Muscle of back (tissue), 11 donors: ENCODE data around the gene CTRL. TPM values are rescaled to one million over a fixed set of nuclear protein-coding genes. Genes with fewer than 3 reads are reported as not detected.
"Not testable (repeated sequence)": the region's sequence is repeated elsewhere in the genome, so short reads cannot be mapped to it uniquely, and the experiment has no call there.

Experiments used
- DNase-seq, 3 donors: peaks; one replicate each; pipeline versions ENCODE4 v3.0.0 to v3.0.0-alpha.2; 2013
- polyA plus RNA-seq, 10 donors: library from polyadenylated mRNA; unstranded; fragments of 120-200 nt; gene quantifications; one replicate each; pipeline ENCODE4 v1.2.1, GENCODE V29; 2013; ENCODE audit not compliant: insufficient read length in 10 of 10

The CTRL gene
- polyA plus RNA-seq, 10 donors, result 1.5 to 5.4 (median 3.1) TPM

DNA sequence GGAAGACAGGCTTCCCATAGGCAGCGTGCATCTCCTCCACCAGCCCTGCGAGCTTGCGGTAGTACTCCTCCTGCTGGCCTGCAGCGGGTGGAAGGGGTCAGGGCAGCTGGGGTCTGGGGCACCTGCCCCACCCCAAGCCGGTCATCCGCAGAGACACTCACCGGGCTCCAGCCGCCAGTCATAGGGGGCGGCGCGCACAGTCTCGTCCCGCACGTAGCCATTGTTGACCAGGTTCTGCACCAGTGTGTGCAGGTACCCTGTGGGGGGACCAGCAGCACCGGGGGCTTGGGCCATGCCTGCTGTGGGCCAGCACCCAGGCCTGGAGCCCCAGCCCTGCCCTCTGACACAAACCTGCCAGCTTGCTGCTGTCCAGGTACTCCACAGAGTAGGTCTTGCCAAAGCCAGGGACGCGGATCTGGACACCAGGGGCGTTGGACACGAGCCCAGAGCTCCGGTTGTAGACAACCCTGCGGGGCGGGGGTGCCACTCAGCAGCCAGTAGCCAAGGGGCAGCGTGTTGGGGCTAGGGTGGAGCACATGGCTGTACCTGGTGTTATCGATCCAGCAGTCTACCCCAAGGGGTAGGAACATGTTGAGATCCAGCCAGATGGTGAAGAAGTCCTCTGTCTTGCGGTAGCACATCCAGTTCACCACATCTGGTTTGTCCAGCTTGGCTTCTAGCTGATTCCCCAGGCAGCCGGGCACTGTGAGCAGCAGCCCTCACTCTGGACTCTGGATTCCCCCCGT, 11.0 kb upstream of the CTRL start:
- DNase-seq, result no peak

DNA sequence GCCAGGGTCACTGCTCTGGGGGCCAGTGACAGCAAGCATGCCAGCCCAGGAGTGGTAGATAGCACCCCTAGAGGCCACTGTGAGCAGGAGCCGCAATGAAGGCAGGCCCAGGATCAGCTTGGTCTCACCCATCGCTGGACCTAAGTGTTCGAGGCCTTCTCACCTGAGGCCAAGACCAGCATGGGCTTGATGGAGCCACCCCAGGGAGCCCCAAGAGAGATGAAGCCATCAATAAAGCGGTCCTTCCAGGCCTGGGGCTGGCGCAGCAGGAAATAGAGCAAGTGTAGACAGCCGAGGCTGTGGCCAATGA, 10.5 kb upstream of the CTRL start:
- DNase-seq, result no peak

DNA sequence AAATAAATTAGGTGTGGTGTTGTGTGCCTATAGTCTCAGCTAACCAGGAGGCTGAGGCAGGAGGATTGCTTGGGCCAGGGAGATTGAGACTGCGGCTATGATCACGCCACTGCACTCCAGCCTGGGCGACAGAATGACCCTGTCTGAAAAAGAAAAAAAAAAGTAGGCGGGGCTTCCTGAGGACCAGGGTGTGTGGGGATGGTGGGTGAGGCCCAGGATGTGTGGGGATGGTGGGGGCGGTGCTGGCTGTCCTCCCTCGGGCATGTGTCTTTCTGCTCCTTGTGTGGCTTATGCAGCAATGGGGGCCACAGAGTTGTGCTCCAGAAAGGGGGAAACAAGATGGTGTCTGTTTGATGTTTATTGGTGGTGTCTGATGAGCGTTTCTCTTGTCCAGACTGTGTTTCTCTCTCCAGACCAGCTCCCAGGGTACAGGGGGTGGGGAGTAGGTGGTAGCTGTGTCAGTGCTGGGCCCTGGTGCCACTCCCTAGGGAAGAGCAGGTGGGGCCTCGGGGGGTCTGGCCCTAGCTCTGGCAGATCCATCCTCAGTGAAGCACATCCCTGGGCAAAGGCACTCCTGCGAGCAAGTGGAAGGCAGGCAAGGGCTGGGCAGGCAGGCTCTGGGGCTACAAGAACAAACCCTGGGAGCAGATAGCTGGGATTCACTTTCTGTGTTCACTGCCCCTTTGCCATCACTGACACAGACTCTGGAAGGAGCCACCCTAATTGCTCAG, 10.0 kb upstream of the CTRL start:
- DNase-seq, result no peak

DNA sequence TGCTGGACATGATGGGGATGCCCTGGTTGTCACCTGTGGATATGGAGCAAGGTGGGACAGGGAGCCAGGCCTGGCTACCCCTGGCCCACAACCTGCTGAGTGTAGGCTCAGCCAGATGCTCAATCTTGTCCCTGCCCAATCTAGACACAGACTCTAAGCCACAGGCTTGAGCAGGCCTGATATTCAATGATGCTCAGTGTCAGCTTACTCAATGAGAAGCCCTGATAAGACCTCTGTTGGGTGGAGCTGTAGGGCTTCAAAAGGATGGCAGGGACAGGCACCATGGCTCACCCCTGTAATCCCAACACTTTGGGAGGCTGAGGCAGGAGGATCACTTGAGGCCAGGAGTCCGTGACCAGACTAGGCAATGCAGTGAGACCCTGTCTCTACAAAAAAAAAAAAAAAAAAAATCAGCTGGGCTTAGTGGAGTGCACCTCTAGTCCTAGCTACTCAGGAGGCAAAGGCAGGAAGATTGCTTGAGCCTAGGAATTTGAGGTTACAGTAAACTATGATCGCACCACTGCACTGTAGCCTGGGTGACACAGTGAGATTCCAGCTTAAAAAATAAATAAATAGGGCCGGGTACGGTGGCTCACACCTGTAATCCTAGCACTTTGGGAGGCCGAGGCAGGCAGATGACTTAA, 8.9 kb upstream of the CTRL start:
- DNase-seq, result no peak

DNA sequence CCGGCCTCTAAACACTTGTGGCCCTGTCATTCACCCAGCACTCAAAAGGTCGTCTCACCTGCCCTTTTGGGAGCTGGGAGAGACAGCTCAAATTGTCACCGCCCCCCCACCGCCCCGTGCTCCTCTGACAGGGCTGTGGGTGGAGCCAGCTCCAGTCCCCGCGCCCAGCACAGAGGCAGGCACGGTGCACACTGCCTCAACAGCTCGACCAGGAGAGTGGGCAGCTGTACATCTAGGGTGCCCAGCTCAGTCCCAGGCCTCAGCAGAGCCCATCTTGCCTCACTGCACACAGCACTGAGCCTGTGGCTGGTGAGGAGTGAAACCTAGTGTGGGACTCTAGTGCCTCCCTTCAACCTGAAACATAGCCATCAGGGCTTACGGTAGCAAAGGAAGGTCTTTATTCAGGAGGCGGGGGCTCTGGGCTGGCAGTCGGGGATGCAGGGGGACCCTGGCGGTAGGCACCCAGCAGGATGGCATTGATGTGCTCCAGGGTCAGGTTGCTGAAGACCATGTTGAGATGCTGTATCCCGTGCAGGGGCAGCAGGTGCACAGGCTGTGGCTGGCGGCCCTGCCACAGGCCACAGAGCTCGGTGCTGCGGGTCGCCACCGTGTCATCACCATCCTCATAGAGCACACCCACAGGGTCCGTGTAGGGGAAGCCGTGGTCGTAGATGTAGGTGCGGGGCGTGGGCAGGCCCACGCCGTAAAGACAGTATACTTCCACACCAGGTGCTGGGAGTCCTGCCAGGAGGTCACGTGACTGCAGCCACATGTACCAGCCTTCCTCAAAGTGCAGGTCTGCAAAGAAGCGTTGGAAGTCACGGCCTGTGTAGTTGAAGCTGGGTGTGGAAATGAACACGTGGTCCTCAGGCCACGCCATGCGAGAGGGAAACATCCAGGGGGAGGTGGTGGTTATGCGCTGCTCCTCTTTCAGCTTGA, 8.1 kb upstream of the CTRL start:
- no peak for DNase-seq

DNA sequence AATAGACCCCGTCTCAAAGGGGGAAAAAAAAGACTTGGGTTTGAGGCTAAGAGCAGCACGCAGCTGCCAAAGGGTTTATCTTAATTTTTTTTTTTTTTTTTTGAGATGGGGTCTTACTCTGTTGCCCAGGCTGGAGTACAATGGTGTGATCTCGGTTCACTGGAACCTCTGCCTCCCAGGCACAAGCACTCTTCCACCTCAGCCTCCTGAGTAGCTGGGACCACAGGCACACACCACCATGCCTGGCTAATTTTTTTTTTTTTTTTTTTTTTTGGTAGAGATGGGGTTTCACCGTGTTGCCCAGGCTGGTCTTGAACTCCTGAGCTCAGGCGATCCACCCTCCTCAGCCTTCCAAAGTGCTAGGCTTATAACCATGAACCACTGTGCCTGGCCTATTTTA, 6.1 kb upstream of the CTRL start:
- not testable (repeated sequence) for DNase-seq

DNA sequence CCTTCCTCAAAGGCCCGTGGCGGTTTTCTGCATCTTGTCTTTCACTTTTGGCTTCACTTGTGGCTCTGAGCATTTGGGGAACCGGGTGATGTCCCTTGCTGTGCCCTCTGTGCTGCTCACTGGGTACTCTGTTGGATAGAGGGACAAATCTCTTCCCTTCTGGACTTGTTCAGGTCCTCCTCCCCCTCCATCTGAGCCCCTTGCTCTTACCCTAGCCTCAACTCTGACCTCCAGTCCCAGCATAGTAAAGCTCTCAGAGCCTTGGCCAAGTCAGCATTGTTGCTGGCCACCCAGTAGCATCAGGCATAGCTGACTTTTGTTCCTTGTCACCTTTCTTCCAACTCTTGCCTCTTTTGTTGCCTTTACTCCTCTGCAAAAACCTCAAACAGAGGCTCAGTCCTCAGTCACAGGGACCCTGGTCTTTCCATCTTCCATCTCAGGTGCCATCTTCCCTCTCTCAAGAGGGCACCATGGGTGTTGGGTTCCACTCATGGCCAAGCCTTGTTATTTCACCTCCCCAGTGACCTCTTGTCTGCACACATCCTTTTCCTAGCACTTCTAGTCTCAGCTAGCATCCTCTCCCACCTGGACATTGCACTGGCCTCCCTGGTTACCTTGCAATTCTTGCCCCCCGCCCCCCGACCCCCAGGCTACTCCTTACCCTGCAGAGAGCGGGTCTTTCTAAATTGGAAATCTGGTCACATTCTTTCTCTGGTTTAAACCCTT, 5.4 kb upstream of the CTRL start:
- DNase-seq, result peak in 1 of 3 donors; percentile 85

DNA sequence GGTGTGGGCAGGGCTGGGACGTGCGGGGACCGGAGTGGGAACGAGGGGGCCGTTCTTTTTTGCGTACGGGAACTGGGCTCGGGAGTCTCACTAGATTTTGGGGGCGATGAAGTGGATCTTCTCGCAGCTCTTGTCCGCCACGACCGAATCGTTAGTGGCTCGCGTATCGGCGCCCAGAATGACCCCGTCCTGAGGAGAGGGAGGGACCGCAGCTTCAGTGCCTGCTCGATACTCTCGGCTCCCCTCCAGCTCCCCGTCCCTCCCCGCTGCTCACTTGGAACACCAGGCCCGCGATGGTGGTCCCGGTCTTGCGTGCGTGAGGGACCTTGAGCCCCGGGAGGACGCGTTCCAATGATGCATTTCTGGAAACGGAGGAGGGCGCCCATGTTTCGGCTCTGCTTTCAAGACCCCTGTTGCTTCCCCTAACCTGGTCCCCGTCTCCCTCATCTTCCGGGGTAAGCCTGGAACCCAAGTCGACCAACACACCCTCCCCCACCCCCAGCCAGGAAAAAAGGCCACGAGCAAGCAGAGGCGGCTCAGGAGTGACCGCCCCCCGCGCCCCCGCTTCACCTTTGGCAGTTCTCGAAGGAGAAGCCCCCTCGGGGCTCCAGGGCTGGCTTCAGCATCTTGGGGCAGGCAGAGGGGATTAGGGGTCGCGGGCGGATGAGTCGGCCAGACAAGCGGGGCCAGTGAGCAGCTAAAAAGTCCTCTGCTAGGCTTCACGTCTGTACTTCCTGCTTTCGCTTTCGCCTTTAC, 4.6 kb upstream of the CTRL start, which contains the start of gene PSMB10:
PSMB10 (minus strand) TSS at position 727 of the 756 bp plus-strand sequence; CDS start at position 626, 101 bp downstream.
- peak in 1 of 3 donors; percentile 84 for DNase-seq

DNA sequence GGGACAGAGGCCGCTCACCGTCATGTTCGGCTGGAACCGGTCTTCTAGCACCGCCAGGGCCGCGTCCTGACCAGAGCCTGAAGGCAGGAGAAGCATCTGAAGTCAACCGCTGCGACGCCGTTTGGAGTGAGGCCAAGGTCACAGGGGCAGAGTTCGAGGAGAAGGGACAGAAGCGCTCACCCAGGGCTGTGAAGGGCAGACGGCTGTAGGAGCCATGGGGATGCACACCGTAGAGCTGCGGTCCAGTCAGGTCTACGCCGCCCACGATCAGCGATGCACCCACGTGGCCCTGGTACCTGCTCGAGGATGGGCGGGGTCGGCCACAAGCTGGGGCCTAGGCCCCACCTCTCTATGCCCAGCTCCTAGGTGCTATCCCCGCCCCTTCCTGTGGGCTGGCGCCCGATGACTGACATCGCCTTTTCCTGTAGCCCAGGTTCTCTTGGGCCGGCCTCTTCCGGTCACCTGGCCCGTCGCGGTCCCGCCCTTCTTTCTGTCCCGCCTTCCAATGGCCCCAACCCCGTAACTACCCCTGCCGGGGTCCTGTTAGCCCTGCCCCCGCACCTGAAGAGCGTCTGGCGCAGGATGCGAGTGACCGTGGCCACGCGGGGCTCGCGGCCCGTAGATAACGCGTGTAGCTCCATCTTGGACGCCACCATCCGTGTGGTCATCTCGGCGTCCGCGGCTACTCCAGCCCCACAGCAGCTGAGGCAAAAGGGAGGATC, 3.9 kb upstream of the CTRL start:
- DNase-seq, result peak; percentile 91 to 97 (median 93)

DNA sequence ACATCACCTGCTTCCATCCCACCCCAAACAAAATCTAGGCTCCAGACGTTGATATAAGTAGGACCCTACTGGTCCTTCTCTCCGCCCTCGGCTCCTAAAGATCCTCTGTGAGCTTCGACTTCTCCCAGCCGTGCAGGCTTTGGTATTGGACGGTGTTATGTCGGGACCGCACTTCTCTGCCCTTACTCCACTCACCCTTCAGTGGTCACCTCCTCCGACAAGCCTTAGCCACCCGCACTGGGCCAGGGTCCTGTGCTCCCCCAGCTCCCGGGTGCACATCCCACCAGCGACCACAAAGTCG, 3.4 kb upstream of the CTRL start:
- DNase-seq, result peak in 1 of 3 donors; percentile 52

DNA sequence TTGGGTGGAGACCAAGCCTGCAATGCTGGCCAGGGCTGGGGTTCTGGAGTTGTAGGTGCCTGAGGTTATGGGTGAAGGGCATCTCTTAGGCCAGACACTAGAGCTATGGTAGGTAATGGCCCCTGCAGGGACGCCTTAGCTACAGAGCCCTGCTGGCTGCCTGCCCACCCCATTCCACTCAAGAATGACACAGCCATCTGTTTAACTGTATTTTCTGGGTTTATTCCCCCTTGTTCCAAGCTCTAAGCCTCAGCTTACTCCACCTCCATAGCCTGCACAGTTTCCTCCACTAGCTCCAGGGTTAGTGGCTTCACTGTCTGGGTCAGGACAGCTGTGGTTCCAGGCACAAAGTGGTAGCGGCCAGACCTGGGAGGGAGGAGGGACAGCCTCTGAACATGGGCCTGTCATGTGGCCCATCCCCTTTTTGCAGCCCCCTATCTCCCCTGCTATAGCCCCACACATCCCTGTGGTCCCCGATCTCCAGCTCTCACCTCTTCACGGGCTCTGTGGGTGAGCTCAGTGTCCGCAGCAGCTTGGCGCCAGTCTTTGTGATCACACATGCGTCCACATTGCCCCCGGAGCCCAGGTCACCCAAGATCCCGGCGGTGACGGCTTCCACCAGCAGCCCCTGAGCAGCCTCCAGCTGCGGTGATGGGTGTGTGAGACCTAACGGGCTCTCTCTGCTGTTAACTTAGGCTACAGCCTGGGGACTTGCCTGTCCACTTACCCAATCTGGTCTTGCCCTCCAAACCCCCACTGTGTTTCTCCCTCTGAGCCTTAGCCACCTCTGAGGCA, 2.8 kb upstream of the CTRL start:
- peak in 1 of 3 donors; percentile 32 for DNase-seq

DNA sequence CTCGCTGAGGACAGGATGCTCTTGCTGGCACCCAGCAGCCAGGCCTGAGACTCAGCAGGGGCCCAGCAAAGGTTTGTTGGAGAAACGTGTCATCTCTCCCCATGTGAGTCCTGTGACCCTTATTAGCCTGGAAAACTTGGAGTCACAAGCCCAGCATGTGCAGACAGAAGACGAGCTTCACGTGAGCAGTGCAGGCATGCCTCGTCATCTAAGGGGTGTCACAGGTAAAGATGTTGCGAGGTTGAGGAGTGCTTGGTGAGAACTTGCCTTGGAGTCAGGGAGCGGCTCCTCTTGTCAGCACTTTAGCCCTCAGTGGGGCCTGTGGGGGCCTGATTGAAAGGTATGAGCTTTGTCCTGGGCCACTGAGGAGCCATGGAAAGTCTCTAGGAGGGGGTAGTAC, 2.1 kb upstream of the CTRL start:
- no peak for DNase-seq

DNA sequence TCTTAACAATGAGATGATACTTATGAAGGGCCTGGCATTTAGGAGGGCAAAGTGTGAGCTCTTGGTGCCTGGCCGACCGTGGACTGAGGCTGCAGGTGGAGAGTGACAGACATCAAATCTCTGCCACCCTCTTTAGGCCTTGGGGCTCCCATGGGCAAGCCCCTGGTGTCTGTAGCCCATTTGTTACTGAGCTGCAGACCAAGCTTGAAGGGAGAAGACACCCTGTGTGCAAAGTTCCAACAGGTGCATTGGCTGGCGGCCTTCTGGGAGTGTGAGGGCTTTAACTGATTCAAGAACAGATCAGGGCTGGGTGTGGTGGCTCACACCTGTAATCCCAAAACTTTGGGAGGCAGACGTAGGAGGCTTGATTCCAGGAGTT, 789 bp upstream of the CTRL start:
- DNase-seq, result peak in 1 of 3 donors; percentile 5

DNA sequence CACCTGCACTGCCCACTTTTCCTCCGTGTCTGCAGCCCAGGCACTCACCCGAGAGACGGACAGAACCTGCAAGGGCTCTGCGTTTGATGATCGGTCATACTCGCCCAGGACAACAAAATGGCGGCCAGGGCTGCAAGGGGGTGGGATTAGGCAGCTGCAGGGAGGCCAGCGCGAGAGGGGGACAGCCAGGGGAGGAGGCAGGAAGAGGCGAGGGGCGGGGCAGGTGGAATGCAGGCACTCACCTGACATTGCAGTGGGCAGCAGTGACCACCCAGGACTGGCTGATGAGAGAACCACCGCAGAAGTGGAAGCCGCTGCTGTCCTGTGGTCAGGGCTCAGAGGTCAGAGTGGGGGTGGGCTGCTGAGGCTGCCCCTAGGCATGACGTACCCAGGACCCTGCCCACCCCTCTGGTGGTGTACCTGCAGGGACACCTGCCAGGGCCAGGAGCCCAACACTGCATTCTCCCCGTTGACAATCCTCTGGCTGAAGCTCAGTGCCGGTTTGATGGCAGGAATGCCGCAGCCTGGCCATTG, 917 bp downstream of the CTRL start:
- no peak for DNase-seq

DNA sequence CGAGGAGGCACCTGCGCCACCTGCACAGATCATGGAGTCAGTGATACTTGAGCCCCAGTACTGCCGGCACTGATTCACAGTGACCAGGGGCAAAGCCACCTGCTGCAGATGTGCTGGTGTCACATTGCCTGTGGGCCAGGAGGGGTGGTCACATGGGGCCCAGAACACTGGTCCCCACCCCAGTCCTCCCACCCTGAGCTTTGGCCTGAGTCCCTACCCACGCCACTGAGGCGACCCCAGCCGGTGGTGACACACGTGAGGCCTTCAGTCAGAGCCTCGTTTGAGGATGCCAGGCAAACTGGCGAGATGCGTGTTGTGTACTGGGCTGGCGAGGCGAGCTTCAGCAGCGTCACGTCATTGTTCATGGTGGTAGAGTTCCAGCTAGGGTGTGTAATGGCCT, 1.5 kb downstream of the CTRL start:
- DNase-seq, result no peak

DNA sequence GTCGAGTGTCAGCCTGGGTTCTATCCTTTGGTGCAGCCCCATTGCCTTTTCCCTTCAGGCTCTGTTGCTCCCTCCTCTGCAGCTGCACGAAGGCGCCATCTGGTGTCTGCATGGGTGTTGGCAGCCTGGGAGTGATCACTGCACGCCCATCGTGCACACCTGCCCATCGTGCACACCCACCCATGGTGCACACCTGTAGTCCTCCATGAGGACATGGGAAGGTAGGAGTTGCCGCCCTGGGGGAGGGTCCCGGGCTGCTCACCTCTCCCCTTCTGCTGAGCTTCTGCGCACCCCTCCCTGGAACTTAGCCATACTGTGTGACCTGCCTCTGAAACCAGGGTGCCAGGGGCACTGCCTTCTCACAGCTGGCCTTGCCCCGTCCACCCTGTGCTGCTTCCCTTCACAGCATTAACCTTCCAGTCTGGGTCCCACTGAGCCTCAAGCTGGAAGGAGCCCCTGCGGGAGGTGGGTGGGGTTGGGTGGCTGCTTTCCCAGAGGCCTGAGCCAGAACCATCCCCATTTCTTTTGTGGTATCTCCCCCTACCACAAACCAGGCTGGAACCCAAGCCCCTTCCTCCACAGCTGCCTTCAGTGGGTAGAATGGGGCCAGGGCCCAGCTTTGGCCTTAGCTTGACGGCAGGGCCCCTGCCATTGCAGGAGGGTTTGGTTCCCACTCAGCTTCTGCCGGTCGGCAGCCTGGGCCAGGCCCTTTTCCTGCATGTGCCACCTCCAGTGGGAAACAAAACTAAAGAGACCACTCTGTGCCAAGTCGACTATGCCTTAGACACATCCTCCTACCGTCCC, 2.9 kb downstream of the CTRL start:
- DNase-seq, result peak in 2 of 3 donors; percentile 70 to 81

DNA sequence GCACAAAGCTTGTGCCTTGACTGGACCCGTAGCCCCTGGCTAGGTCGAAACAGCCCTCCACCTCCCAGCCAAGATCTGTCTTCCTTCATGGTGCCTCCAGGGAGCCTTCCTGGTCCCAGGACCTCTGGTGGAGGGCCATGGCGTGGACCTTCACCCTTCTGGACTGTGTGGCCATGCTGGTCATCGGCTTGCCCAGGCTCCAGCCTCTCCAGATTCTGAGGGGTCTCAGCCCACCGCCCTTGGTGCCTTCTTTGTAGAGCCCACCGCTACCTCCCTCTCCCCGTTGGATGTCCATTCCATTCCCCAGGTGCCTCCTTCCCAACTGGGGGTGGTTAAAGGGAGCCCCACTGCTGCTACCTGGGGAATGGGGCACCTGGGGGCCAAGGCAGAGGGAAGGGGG, 3.5 kb downstream of the CTRL start:
- no peak for DNase-seq
